Activated CD8-positive, alpha-beta memory T cell treated with anti-CD3 and anti-CD28 coated beads, Interleukin-2, amount 50 U/mL, for 24 hours (primary cell): Measurements from ENCODE around the gene KDM8.
A peak's percentile ranks its signal among the peaks of the same experiment; 100 is the strongest.

Experiments used
- DNase-seq: peaks from one replicate; pipeline ENCODE4 v3.0.0-alpha.2; 2020; ENCODE audit errors: extremely low read depth

KDM8 gene

GRCh38 chr16:27230562-27231001, 27.3 kb downstream of the KDM8 start:
- DNase-seq, result peak; percentile 46

DNA sequence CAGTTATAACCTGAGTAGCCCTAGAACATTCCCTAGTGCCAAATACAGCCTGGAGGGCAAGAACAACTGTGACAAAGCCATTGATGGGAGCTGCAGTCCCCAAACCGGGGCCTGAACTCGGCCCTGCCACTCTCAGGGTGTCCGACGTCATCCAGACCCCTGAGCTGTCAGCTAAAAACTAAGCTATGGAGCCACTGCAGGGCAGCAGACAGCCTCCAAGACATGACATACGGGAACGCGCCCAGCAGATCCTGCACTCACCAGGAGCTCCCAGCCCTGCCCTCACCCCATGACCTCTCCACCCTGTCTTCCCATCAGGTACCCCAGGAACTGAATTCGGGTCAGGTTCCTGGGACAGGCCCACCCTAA, 28.4 kb downstream of the KDM8 start:
- no peak for DNase-seq

DNA sequence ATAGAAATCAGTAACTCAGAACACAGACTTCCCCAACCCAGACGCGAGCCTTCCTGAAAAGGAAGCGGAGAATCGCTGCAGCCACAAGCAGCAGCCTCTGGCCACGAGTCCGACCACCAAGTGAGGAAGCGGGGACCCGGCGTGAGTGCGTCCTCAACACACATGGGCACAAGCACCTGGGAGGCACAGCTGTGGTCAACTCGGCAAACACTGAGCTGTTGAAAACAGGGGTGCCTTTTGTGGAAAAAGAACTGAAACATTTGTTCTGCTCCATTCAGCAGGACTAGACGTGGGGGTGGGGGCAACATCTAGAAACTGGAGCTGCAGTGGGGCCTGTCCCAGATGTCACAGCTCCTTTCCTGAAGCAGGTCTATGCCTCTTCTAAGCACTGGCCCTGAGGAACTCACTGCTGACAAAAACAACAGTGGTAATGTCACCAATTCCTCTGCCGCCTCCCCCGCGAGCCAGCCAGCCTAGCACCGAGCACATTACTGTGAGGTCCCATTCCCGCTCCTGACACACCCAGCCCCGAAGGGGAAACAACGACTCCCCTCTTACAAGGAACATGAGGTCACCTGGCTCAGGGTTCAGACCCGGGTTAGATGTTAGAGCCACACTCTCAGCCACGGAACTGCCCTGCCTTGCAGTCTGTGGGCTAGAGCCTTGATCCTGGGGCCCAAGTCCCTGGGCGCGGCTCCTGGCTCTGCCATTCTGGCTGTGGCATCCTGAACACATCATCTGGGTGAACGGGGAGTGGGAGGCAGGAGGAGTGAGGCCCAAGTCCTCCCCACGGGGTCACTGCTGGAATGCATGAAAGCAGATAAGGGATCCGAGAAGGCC, 29.0 kb downstream of the KDM8 start:
- no peak for DNase-seq

GRCh38 chr16:27232901-27233625, 29.7 kb downstream of the KDM8 start:
- DNase-seq, result no peak

GRCh38 chr16:27233731-27234130, 30.4 kb downstream of the KDM8 start:
- no peak for DNase-seq

DNA sequence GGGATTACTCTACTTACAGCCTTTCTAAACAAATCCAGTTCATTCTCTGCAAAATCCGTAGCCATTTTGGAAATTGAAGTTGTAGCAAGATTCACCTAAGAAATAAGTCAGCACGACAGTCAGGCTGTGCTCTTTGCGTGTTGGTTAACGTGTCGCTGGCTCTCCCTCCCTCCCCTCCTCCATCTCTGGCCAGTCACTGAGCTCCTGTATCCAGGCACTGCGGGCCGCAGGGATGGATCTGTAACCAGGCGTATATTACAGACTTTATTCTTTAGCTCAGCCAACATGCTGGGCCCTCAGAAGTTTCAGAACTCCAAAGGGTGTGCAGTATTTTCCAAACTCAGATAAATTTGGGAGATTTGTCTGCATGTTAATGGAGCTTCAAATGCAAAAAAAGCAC, 30.8 kb downstream of the KDM8 start:
- no peak for DNase-seq

GRCh38 chr16:27234603-27235002, 31.3 kb downstream of the KDM8 start:
- no peak for DNase-seq

DNA sequence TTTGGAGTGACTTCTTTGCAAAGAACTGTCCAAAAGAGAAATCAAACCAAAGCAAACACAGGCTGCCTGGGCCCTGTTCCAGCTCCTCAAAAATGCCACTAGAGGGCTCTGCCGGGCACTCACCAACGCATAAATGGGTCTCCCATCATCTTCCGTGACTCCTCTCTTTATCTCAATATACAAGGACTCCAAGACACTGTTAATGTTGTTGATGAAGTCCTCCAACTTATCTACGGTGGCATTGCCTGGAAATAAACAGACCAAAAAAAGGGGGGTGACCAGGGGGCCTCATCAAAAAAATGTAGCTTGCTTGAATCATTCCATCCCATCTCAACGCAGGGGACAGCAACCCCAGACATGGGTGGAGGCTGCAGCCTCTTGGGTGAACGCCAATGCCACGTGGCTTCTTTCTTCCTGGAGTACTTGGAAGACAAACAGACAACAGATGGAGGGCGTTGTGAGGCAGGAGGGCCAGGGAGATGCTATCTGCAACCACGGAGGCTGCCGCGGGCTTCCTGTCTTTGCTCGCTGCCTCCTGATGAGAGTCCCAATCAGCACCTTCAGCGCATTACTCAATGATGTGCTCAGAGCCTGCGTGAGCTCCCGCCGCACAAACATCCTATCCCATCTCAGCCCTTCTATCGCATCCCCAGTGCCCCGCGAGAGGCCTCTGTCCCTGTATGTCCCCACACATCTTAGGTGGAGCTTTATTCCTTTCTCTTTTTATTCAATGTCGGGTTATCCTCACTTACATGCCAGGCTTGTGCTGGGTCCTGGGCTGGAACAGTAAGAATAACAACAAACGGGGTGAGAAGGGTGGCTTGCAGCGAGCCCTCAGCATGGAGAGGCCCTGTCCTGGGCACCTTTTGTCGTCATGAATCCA, 32.0 kb downstream of the KDM8 start:
- peak; percentile 60 for DNase-seq

- no peak for DNase-seq
These were observed 32.6 kb downstream of the KDM8 start for GRCh38 chr16:27235938-27236245.

DNA sequence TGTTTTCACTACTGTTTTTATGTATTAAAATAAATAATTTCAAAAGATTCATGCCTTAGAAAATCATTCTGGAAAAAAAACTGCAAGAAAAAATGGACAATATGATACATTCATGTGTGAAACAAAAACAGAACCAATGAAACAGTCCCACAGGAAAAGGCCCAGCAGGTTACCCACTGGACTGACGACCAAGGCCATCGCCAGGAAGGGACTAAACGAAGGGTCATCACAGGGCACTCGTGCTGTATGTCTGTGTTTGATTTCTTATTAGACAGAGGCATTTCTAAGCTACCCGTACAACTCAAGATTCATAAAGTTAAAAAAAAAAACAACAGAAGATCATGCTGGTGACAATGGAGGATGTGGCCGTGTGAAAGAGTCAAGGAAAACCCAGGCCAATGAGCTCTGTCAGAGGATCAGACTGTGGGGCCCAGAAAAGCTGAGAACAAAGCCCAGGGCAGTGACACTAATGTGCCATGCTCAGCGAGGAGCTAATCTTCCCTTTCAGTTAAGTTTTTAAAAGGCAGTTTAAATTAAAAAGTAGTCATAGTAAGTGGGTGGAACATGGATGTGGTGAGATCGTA, 33.4 kb downstream of the KDM8 start:
- no peak for DNase-seq

GRCh38 chr16:27237219-27238015, 34.1 kb downstream of the KDM8 start:
- DNase-seq, result peak; percentile 64

DNA sequence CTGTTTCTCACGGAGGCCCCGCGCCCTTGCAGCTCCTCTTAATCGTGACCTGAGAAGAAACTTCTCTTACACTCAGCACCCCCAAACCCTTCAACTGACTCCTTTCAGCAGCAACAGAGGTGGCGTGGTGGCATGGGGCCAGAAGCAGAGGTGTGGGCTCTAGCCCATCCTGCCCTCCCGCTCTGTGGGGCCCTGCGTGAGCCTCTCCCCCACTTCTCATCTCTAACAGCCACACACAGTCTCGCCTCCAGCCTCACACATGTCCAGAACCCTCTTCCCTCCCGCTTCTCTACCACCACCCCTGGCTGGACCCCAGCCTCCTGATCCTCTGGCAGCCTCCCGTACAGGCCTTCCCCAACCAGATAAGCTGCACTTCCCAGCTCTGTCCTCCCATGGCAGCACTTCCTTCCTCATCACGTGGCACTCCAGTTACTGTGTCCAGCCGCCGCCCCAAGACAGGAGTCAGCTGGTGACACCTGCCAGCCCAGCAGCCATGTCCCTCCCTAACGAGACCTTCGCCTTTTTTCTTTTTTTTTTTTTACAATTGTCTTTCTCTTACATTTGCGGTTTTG, 34.8 kb downstream of the KDM8 start:
- no peak for DNase-seq

GRCh38 chr16:27238591-27238990, 35.3 kb downstream of the KDM8 start:
- no peak for DNase-seq

DNA sequence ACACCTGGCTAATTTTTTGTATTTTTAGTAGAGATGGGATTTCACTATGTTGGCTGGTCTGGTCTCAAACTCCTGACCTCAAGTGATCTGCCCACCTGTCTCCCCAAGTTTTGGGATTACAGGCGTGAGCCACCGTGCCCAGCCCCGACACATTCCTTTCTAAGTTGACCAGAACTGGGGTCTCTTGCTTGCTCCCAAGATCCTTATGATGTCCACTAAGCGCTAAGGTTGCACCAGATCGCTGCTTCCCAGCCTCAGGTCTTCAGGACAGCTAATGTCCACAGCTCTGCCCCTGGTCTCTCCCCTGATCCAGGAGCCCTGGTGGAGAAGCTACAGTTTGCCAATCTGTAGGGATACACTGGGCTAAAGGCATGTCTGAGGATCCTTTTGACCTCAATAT, 35.7 kb downstream of the KDM8 start:
- no peak for DNase-seq

DNA sequence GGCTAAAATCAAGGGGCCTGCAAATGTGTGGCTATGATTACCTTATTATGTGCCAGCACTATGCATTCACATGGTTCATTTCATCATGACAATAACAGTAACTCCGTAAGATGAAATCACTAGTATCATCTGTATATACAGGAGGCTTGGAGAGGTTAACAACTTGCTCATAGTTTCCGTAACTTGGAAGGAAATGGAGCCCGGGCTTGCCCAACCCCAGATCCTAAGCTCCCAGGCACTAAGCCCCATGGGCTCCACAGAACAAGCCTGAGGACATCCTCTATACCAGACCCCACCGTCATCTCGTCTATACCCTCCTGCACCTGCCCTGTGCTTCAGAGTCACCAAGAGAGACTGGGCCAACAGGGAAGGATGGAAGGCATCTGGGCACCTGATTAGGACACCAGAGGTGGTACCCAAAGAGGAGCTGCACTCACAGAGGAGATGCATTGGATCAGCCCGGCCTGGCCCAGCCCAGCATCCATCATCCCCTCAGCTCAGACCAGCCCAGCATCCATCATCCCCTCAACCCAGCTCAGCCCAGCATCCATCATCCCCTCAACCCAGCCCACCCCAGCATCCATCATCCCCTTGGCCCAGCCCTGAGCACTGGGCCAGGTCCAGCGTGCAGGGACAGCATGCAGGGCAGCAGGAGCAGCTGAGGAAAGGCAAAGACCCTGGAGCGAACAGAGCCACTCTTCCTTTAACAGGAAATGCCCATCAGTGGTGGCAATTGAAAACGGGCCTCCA, 36.8 kb downstream of the KDM8 start:
- no peak for DNase-seq

DNA sequence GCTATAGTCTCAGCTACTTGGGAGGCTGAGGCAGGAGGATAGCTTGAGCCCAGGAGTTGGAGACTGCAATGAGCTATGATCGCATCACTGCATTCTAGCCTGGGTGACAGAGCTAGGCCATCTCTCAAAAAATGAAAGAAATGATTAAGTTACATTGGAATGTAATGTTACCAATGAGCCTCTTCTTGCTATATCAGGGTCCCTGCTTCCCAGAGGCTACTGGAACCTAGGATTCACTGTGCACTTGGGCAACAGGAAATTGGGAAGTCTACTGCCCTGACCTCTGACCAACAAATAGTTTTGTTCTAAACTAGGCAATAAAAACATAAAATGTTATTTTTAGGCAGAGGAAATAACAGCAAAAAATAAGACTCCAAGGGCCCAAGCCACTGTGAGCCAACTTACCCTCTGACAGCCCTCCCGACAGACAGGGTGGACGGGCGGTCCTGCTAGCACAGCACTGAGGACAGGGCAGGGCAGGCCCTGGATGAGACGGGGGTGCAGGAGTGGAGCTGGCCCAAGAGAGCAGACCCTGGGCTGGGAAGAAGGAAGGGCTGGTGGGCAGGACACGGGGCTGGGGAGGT, 37.7 kb downstream of the KDM8 start:
- DNase-seq, result no peak

DNA sequence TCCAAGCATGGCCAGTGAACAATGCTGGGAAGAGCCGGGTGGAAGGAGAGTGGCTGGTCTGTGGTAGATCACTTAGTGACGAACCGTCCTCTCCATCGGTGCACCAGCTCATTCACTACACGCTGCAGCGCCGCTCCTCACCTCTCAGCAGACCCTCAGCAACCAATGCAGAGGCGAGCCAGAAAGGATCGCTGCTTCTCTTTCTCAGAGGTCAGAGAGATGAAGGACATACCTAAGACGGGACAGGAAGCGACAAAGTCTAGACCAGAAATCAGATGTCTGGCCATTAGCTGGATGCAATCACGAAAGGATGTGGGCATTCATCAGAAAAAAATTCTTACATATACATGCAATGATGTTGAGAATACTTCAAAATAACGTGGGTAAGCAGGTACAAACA, 38.3 kb downstream of the KDM8 start:
- no peak for DNase-seq

DNA sequence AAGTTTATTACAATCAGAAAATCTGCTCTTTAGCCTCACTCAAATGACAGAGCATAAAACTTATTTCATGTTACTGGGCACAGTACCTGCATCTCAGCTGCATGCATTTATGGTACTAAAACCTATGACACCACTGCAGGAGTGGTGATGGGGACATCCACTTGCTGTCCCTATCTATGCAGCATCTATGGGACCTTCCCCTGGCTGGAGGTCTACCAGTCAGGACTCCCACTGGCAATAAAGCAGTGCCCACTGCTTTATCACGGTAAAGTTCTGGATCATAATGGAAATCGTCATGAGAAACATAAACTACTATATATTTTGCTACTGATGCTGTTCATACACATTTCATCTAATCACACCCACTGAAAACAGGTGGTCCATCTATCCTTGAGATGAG, 39.1 kb downstream of the KDM8 start:
- DNase-seq, result no peak

GRCh38 chr16:27242868-27243590, 39.7 kb downstream of the KDM8 start:
- no peak for DNase-seq
